ENCODE measurements around the gene ZBTB42.

GRCh38 chr14:104755621-104756020, 45.3 kb upstream of the ZBTB42 start:
- TF ChIP-seq CTCF (IDR thresholded peaks at IDR 0.05; ENCODE audit: insufficient read depth, low read depth, low read length) (no peak), EZH2 (IDR thresholded peaks at IDR 0.05; ENCODE audit: insufficient read depth, low read length) (no peak)

All from astrocyte (in vitro differentiated cells and primary cell).